GM10248 (cell line): ENCODE measurements around the gene STXBP6.

Experiments
- CTCF ChIA-PET: fragments of 300-600 bp; sonication (Branson Sonifier 250); formaldehyde crosslinking; extraction: SDS; loops from one replicate; lab custom pipeline; 2021; ENCODE audit warnings: antibody characterized with exemption; lab: Yijun Ruan, JAX
- POLR2A ChIA-PET: fragments of 350-650 bp; sonication (Branson Sonifier 250); formaldehyde crosslinking; extraction: SDS; loops from one replicate; lab custom pipeline; 2020; ENCODE audit warnings: antibody characterized with exemption; lab: Yijun Ruan, JAX
- DNase-seq: peaks from one replicate; pipeline ENCODE4 v3.0.0; 2012; ENCODE audit errors: extremely low spot score
- CTCF ChIP-seq: IDR thresholded peaks from 2 replicates; pipeline ENCODE4 v1.5.1; 2012; ENCODE audit warnings: mild to moderate bottlenecking, low read depth; ENCODE audit errors: extremely low read depth, missing control alignments, control extremely low read depth

The STXBP6 gene

GRCh38 chr14:25090256-25090655, 40.3 kb upstream of the STXBP6 start:
- TF ChIP-seq CTCF = no peak
- no peak for DNase-seq
- POLR2A ChIA-PET = no interaction called here
- CTCF ChIA-PET = no interaction called here

GRCh38 chr14:25089496-25089895, 39.5 kb upstream of the STXBP6 start:
- CTCF ChIA-PET = no interaction called here
- POLR2A ChIA-PET = no interaction called here
- no peak for TF ChIP-seq CTCF
- DNase-seq = no peak

GRCh38 chr14:25086821-25087396, 37.0 kb upstream of the STXBP6 start:
- no peak for DNase-seq
- ChIA-PET CTCF (interaction anchor here (1.2 kb wide), 1 partner anchor 280 kb away, joined by 3 read pairs; no protein-coding TSS in a partner anchor), POLR2A (no interaction called here)
- no peak for TF ChIP-seq CTCF

GRCh38 chr14:25086081-25086480, 36.1 kb upstream of the STXBP6 start:
- no peak for DNase-seq
- CTCF ChIA-PET = interaction anchor here (1.2 kb wide), 1 partner anchor 279 kb away, joined by 3 read pairs; no protein-coding TSS in a partner anchor
- POLR2A ChIA-PET = no interaction called here
- TF ChIP-seq CTCF = no peak

GRCh38 chr14:25080682-25081081, 30.7 kb upstream of the STXBP6 start:
- POLR2A ChIA-PET = no interaction called here
- CTCF ChIA-PET = no interaction called here
- DNase-seq = no peak
- TF ChIP-seq CTCF = no peak

GRCh38 chr14:25079311-25079710, 29.4 kb upstream of the STXBP6 start:
- no peak for TF ChIP-seq CTCF
- POLR2A ChIA-PET = no interaction called here
- CTCF ChIA-PET = no interaction called here
- no peak for DNase-seq
